HuH-7 (cell line): ENCODE measurements around the gene HDAC4.

Experiments
- DNase-seq: peaks from one replicate; pipeline ENCODE4 v3.0.0; 2011; ENCODE audit warnings: low spot score

The HDAC4 gene

DNA sequence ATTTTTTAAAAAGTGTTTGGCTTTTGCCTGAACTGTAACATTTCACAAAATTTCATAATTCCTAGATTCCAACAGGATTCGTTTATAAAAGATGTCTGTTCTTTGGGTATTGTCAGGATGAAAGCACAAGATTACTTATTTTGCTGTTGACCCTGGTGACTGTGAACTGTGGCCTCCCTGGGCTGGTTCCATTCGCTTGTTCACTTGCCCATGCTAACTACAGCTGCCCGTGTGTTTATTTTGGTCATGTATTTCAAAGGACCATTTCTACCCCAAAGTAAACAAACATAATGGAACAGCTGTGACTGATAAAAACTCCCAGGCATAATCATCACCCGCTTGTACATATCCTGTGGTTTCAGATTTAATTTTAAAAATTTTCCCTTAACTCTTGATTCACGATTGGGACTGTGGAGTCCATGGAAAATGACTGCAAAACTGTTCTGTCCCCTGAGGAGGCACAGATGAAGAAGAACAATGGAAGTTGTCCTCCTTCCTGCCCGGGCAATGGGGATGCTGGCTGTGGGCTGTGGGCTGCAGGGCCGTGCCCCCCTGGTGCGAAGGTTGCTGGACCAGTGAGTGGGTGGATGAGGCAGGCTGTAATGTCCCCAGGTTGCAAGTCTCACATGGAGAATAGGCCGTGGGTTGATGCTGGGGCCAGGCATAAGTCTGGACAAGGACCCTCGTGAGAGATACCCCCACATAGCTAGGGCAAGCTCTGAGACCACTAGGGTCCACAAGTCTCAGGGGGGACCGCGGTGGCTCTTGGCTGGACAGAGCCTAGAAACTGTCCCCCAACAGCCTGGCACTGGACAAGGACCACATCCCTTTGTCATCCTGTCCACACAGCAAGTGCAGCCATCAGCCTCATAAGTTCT, 28.9 kb upstream of the HDAC4 start:
- no peak for DNase-seq

DNA sequence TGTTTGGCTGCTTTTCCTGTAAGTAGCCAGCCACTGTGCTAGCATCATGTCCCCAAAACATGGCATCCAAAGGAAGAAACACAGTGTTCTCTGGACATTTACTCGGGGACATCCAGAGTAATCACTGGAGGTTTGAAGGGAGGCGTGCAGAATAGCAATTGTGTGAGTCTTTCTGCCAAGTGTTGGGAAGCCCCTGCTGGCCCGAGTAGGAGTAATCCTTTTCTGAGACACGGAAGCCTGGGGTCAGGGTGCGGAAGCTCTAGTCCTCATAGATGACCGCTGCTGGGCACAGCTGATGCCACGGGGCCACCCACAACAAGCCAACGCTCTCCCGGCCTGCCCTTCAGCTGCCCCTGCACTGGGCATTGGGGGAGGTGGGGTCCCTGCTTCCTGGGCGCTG, 24.8 kb upstream of the HDAC4 start:
- no peak for DNase-seq

DNA sequence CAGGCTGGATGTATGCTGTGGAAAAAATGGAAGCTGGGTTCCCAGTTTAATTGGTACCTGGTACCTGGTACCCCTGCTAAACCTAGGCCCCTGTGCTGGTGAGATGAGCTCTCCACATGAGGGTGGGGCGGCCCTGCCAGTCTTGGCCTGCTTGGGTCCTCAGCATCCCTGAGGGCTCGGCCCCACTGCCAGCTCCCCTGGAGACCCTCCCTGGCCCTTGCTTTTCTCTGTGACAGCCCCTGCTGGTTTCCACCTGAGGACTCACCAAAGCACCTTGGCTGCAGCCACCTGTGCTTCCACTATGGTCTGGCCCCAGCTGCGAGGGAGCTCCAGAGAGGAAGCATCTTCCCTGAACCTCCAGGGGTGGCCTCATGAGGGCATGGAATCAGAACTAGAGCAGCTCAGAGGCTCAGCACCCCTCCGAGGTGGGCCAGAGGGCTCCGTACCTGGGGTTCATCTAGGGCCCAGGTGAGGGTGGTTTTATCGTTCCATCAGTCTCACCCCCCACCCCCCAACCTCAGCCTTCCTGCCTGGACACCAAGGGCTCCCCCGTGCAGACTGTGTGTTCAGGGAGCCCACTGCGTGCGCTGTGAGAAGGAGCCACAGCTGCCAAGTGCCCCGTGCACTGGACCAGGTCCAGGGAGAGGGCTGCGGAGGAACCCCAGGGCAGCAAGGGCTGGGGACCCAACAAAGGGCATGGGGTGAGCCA, 23.7 kb upstream of the HDAC4 start:
- DNase-seq, result no peak

DNA sequence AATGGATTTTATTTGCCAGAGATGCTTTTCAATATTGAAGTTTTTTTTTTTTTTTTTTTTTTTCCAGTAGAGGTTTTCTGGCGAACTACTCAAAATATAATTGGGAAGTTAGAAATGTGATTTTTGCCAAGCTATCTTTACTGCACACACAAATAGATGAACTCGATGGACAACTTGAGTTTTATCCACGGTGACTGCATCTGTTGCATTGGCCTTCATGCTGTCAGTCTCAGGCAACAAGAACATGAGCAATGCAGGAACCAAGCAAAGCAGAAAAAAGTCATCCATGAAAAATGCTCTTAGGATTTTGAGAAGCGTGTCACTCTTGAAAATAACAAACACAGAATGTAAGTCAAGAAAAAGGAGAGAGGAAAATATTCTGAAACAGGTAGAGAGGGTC, 22.7 kb upstream of the HDAC4 start:
- DNase-seq, result no peak

- no peak for DNase-seq
Observed at GRCh38 chr2:239421851-239422250, 21.0 kb upstream of the HDAC4 start.

GRCh38 chr2:239420082-239420481, 19.3 kb upstream of the HDAC4 start:
- no peak for DNase-seq

DNA sequence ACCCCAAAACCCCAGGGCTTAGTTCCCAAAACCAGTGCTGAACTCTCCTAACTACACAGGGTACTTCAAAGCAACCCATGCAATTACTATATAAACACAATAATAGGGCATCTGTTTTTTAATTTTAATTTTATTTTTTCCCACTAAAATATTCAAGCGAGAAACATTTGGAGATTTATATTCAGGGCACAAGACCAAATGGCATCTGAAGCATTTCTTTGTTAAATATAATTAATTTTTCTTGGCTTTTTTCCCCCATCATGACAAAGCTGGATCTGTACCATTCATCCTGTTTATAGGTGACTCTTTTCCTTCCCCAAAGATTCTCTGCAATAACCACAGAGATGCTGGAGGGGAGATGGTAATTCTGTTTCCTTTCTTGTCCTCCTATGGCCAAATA, 18.1 kb upstream of the HDAC4 start:
- no peak for DNase-seq

GRCh38 chr2:239412905-239413603, 12.2 kb upstream of the HDAC4 start:
- no peak for DNase-seq

- DNase-seq, result no peak
Observed at GRCh38 chr2:239411549-239412319, 10.9 kb upstream of the HDAC4 start.

DNA sequence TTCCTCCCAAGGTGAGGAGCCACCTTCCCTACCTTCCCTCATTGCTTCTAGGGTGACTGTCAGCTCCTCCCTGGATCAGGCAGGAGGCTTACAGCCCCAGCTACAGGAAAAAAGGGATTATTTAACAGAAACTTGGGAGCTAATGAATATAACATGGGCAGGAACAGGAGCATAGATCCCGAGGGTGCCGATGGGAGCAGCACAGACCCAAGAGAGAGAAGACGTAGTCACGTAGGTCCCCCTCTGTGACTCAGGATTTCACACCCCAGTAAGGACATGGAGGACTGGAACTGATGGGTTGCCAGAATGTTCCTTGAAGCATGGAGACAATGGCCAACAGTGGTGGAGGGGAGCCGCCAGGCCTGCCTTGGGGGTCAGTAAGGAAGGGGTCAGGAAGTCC, 10.3 kb upstream of the HDAC4 start:
- DNase-seq, result no peak

GRCh38 chr2:239409976-239410375, 9.2 kb upstream of the HDAC4 start:
- DNase-seq, result no peak

DNA sequence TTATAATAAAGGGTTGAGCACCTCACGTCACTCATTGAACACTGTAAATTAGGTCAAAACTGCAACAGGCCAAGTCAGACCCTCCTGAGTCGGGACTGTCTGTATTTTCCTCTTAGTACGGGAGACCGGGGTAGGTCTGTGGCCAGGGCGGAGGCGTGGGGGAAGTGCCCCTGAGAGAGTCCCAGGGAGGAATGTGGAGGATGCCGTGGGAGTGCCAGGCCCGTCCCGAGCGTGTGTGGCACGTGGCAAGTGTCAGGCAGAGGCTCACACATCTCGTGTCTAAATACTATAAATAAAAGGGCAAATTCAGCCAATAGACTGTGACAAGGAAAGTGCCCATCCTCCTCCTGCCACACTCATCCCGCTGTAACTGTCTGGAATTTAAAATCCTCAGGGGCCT, 6.3 kb upstream of the HDAC4 start:
- DNase-seq, result no peak

- DNase-seq, result no peak
Observed at GRCh38 chr2:239406316-239406995, 5.6 kb upstream of the HDAC4 start.

GRCh38 chr2:239405071-239405470, 4.3 kb upstream of the HDAC4 start:
- no peak for DNase-seq

DNA sequence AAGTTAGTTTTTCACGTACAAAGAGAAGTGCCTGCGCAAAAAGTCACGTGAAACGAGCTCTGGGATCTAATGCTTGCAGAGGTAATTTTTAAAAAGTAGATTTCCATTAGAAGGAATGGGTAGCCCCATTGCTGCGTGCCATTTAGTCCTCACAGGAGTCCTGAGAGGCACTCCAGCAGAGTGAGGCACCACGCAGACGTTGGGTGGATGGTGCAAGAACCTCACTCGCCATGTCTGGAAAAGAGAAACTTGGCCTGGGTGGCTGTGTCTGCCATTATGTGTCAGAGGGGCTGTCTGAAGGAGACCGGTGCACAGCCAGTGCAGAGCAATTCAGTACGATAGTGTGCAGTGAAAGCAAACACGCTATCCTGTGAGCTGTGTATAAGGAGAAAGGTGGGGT, 1.8 kb upstream of the HDAC4 start:
- DNase-seq, result no peak

- no peak for DNase-seq
Observed at GRCh38 chr2:239401881-239402233, 1.0 kb upstream of the HDAC4 start.

- peak; percentile 98 for DNase-seq
Observed at GRCh38 chr2:239401067-239401880, 454 bp upstream of the HDAC4 start.

DNA sequence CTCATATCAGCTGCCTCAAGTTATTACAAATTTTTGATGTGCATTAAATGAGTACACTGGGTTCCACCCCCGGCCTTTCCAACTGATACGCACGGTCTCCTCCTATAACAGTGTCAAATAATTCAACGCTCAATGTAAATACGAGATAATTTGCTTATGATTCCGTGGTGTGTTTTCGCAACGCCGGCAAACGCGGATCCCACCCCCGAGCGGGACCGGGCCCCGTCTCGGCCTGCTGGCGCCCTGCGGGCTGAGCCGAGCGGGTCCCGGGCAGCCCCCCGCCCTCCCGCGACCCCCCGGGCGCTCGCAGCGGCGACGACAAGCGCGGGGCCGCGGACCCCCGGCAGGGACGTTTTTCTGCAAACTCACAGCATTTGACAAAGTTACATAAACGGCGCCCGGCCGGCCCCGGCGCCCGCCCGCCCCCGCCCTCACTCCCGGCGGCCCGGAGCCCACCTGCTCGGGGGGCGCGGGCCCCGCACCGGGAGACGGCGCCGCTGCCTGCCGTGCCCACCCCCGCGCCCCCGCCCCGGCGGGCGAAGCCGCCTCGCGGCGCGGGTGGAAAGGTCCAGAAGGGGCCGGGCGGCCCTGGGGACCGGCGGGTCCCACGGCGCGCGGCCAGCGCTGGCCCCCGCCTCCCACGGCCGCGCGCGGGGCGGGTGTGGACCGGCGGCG, 762 bp downstream of the HDAC4 start:
- DNase-seq, result no peak

- DNase-seq, result peak; percentile 62
Observed at GRCh38 chr2:239399433-239399920, 1.3 kb downstream of the HDAC4 start.

GRCh38 chr2:239398521-239398921, 2.3 kb downstream of the HDAC4 start:
- no peak for DNase-seq
